Measurements from ENCODE around the gene PDS5B.
"Not testable (repeated sequence)": the region's sequence is repeated elsewhere in the genome, so short reads cannot be mapped to it uniquely, and the experiment has no call there.

PDS5B gene

GRCh38 chr13:32791545-32792172 is 205.4 kb downstream of the PDS5B start:
- DNase-seq (ENCODE audit: low spot score): no peak

- DNase-seq (ENCODE audit: low spot score): no peak
Measured at GRCh38 chr13:32796754-32797153, 210.5 kb downstream of the PDS5B start.

- DNase-seq (ENCODE audit: low spot score): no peak
Measured at GRCh38 chr13:32802159-32802558, 215.9 kb downstream of the PDS5B start.

GRCh38 chr13:32804673-32805230 is 218.5 kb downstream of the PDS5B start:
- DNase-seq (ENCODE audit: low spot score): no peak

- DNase-seq (ENCODE audit: low spot score): no peak
Measured at GRCh38 chr13:32811297-32811800, 225.1 kb downstream of the PDS5B start.

- no peak for DNase-seq (ENCODE audit: low spot score)
Measured at GRCh38 chr13:32821149-32821688, 235.0 kb downstream of the PDS5B start.

GRCh38 chr13:32822771-32823170 is 236.5 kb downstream of the PDS5B start:
- no peak for DNase-seq (ENCODE audit: low spot score)

GRCh38 chr13:32823597-32823996 is 237.3 kb downstream of the PDS5B start:
- no peak for DNase-seq (ENCODE audit: low spot score)

GRCh38 chr13:32824061-32824460 is 237.8 kb downstream of the PDS5B start:
- DNase-seq (ENCODE audit: low spot score): no peak

GRCh38 chr13:32824675-32825074 is 238.4 kb downstream of the PDS5B start:
- no peak for DNase-seq (ENCODE audit: low spot score)

- no peak for DNase-seq (ENCODE audit: low spot score)
Measured at GRCh38 chr13:32825481-32825880, 239.2 kb downstream of the PDS5B start.

GRCh38 chr13:32826372-32826771 is 240.1 kb downstream of the PDS5B start:
- DNase-seq (ENCODE audit: low spot score): not testable (repeated sequence)

Measured in HuH-7.5 (cell line).